GM12878 (cell line): ENCODE measurements around the gene SYMPK. TPM values are rescaled to one million over a fixed set of nuclear protein-coding genes. Genes with fewer than 3 reads are reported as not detected.
A peak's percentile ranks its signal among the peaks of the same experiment; 100 is the strongest.

Experiments
- ATAC-seq: fragments of 200-7000 bp; cut with Tn5 transposase; 3 replicates; pipeline ENCODE4 v1.9.1; 2020; ENCODE audit warnings: mild to moderate bottlenecking, moderate library complexity
- BruUV-seq: library from RNA; stranded (reverse); fragments of 400-500 nt; replicated peaks from 2 replicates; lab custom pipeline; 2021; lab: Mats Ljungman, UMichigan
- CTCF ChIA-PET: fragments of 300-600 bp; sonication (Branson Sonifier 250); formaldehyde crosslinking; extraction: SDS; loops from one replicate; lab custom pipeline; 2021; ENCODE audit warnings: inconsistent platforms; lab: Yijun Ruan, JAX
- POLR2A ChIA-PET: fragments of 350-600 bp; formaldehyde crosslinking; extraction: SDS; loops from one replicate; lab custom pipeline; 2021; ENCODE audit warnings: inconsistent platforms; lab: Charles Lee
- RAD21 ChIA-PET: fragments of 300-600 bp; sonication (Branson Sonifier 250); formaldehyde crosslinking; loops from one replicate; lab custom pipeline; 2023; ENCODE audit warnings: antibody characterized with exemption; ENCODE audit not compliant: unreplicated experiment; lab: Charles Lee
- SMC1A ChIA-PET: fragments of 300-600 bp; sonication (Branson Sonifier 250); formaldehyde crosslinking; loops from one replicate; lab custom pipeline; 2023; ENCODE audit not compliant: unreplicated experiment, uncharacterized antibody; lab: Charles Lee
- DNase-seq: peaks from one replicate; pipeline ENCODE4 v3.0.0-alpha.2; 2011; ENCODE audit warnings: low read depth, low spot score
- FAIRE-seq: peaks from 3 replicates; lab custom pipeline; 2011; peaks lifted over from hg19 to GRCh38; lab: Jason Lieb, UNC
- H2AFZ ChIP-seq: 2 replicates; pipeline ENCODE4 v1.6.0; 2011; ENCODE audit warnings: low read depth, low read length, control low read depth; ENCODE audit not compliant: control insufficient read depth
- H3K27ac ChIP-seq: 2 replicates; pipeline ENCODE4 v1.5.1; 2011; ENCODE audit warnings: control low read depth; ENCODE audit not compliant: control insufficient read depth, insufficient read depth
- H3K27me3 ChIP-seq, 2 experiments: replicated peaks in 1 of 2; 2 replicates each; pipeline versions ENCODE4 v1.6.0 to v1.6.1; 2011; ENCODE audit warnings: low read length in 1 of 2; ENCODE audit not compliant: control insufficient read depth in 2 of 2, insufficient read depth in 2 of 2
- H3K36me3 ChIP-seq, 2 experiments: 2 replicates each; pipeline ENCODE4 v1.5.1; 2011; ENCODE audit warnings: low read length in 1 of 2; ENCODE audit not compliant: control insufficient read depth in 2 of 2, insufficient read depth in 2 of 2
- H3K4me1 ChIP-seq: 2 replicates; pipeline ENCODE4 v1.6.1; 2011; ENCODE audit warnings: mild to moderate bottlenecking, low read length, moderate library complexity, mixed read lengths; ENCODE audit not compliant: control insufficient read depth, insufficient read depth
- H3K4me2 ChIP-seq: 2 replicates; pipeline ENCODE4 v1.6.0; 2011; ENCODE audit warnings: control low read depth; ENCODE audit not compliant: control insufficient read depth, insufficient read depth
- H3K4me3 ChIP-seq: fragments of 200-600 bp; sonication (generic); 2 replicates; pipeline ENCODE4 v1.5.1; 2016
- H3K79me2 ChIP-seq: 2 replicates; pipeline ENCODE4 v1.6.0; 2011; ENCODE audit warnings: low read length; ENCODE audit not compliant: control insufficient read depth, insufficient read depth
- H3K9ac ChIP-seq: 2 replicates; pipeline ENCODE4 v1.8.0; 2011; ENCODE audit warnings: low read length, control low read depth, mixed read lengths; ENCODE audit not compliant: control insufficient read depth, insufficient read depth
- H3K9me3 ChIP-seq: replicated peaks from 3 replicates; pipeline ENCODE4 v1.5.1; 2011; ENCODE audit warnings: mild to moderate bottlenecking, low read length; ENCODE audit not compliant: control insufficient read depth, insufficient read depth
- H4K20me1 ChIP-seq: 2 replicates; pipeline ENCODE4 v1.6.0; 2011; ENCODE audit not compliant: control insufficient read depth, insufficient read depth
- CREB1 ChIP-seq: IDR thresholded peaks from 2 replicates; pipeline ENCODE4 v1.6.1; 2012; ENCODE audit warnings: low read depth, mild to moderate bottlenecking, inconsistent platforms
- FOS ChIP-seq: IDR thresholded peaks from 3 replicates; pipeline ENCODE4 v1.6.1; 2011; ENCODE audit warnings: borderline replicate concordance; ENCODE audit not compliant: insufficient read length; ENCODE audit errors: extremely low read depth
- FOXM1 ChIP-seq: IDR thresholded peaks from 2 replicates; pipeline ENCODE4 v1.6.1; 2012; ENCODE audit warnings: low read depth, mild to moderate bottlenecking, inconsistent platforms, low read length, moderate library complexity
- JUNB ChIP-seq: IDR thresholded peaks from 2 replicates; pipeline ENCODE4 v1.6.1; 2016; ENCODE audit warnings: antibody characterized with exemption, mild to moderate bottlenecking
- PRDM15 ChIP-seq: fragments of 450-650 bp; formaldehyde crosslinking; IDR thresholded peaks from 2 replicates; pipeline ENCODE4 v1.4.0; 2020; ENCODE audit warnings: mild to moderate bottlenecking, moderate library complexity
- RUNX3 ChIP-seq: IDR thresholded peaks from 2 replicates; pipeline ENCODE4 v1.6.1; 2012; ENCODE audit warnings: low read length, inconsistent platforms
- SMARCA5 ChIP-seq: fragments of 450-650 bp; IDR thresholded peaks from 2 replicates; pipeline ENCODE4 v1.6.1; 2017; ENCODE audit warnings: mild to moderate bottlenecking
- TCF12 ChIP-seq: IDR thresholded peaks from 2 replicates; pipeline ENCODE4 v1.6.1; 2011; ENCODE audit warnings: low read depth, mild to moderate bottlenecking, low read length
- WGBS: methylation state at CpG from one replicate; pipeline ENCODE4 v1.1.6; 2016; ENCODE audit warnings: low lambda C conversion rate; ENCODE audit not compliant: insufficient replicate concordance, insufficient coverage; ENCODE audit errors: missing lambda C conversion rate; 5-methylcytosine and 5-hydroxymethylcytosine counted together
- in situ Hi-C: fragments of 300-500 bp; cut with MboI; formaldehyde crosslinking; loops from 9 replicates; pipeline ENCODE4 v1.14.3; 2018; ENCODE audit warnings: mixed read lengths
- intact Hi-C: fragments of 100-400 bp; cut with micrococcal nuclease; formaldehyde crosslinking; loops from one replicate; pipeline ENCODE4 v1.14.2; 2022; ENCODE audit not compliant: unreplicated experiment
- polyA plus RNA-seq, 11 experiments: library from polyadenylated mRNA; depleted of rRNA in 4 of 11; unstranded in 6 of 11; stranded (reverse) in 5 of 11; fragments of >200 nt; fragmentation: Nextera tagmentation in 4 of 11; fragmentation: Illumina TruSeq in 1 of 11; extraction: Ambion mirVana in 4 of 11; extraction: Trizol in 1 of 11; gene quantifications; 1 replicate in 1 of 11; 2 replicates in 10 of 11; pipeline versions ENCODE4 v1.2.1 to v1.2.3, GENCODE V29; 2011 to 2016; ENCODE audit warnings: inconsistent platforms in 2 of 11, missing spikeins in 2 of 11, low read depth in 1 of 11
- total RNA-seq, 4 experiments: library from RNA; depleted of rRNA in 3 of 4; stranded (reverse); fragments of >200 nt in 3 of 4; fragmentation: Illumina TruSeq in 1 of 4; extraction: Trizol in 1 of 4; gene quantifications; 2 replicates each; pipeline versions ENCODE4 v1.2.1 to v1.2.3, GENCODE V29; 2013 to 2021

The SYMPK gene
- total and polyA plus RNA-seq, 10 of the 15 experiments (the other 5 are each of a cell fraction or from before 2014, with no cell fraction given): 0.49 to 109 (median 42.5) TPM

GRCh38 chr19:45809643-45810159 is 53.2 kb downstream of the SYMPK start:
- TF ChIP-seq RUNX3 (peak; percentile 33; the same call in 1 of the 2 replicates), TCF12 (peak; percentile 78; the same call in 1 of the 2 replicates), FOS (no peak), CREB1 (no peak), JUNB (peak; percentile 21; the same call in 1 of the 2 replicates), FOXM1 (no peak)
- Histone ChIP-seq H3K4me1 (peaks cover 12% of the 10 kb centered on the region), H3K27ac (peak overlapping the region; percentile 45; the same call in 1 of the 2 replicates), H3K27me3 (no peaks in the 10 kb centered on the region), H4K20me1 (no peaks in the 10 kb centered on the region), H2AFZ (peak overlapping the region; percentile 61), H3K36me3 (no peaks in the 10 kb centered on the region), H3K79me2 (no peaks in the 10 kb centered on the region), H3K4me3 (no peak overlapping the region), H3K4me2 (peak overlapping the region; percentile 66), H3K9ac (peak overlapping the region; percentile 50; the same call in 1 of the 2 replicates), H3K9me3 (no peaks in the 10 kb centered on the region)
- no peak for DNase-seq
- FAIRE-seq: peak; percentile 7
- ChIA-PET CTCF (no interaction called here), POLR2A (interaction anchor here (0.7 kb wide), 1 partner anchor 1769 kb away, joined by 6 read pairs; no protein-coding TSS in a partner anchor), RAD21 (interaction anchor here (0.6 kb wide), 1 partner anchor 7 kb away, joined by 3 read pairs; no protein-coding TSS in a partner anchor), SMC1A (interaction anchor here (1.0 kb wide), 1 partner anchor 40 kb away, joined by 4 read pairs; the partner anchor contains the start of gene SIX5)
- peak; percentile 58 for ATAC-seq
- in situ Hi-C loops: no loop called here
- BruUV-seq: no TSS peak
- intact Hi-C loops: loop anchor here (10.0 kb wide), 1 partner anchor 185 kb away; the partner anchor contains the start of gene CCDC61
- WGBS: 34% methylated on average over 7 of the region's 7 CpGs

GRCh38 chr19:45805719-45806118 is 57.2 kb downstream of the SYMPK start:
- DNase-seq (no peak), ATAC-seq (no peak), FAIRE-seq (no peak)
- ChIA-PET SMC1A (no interaction called here), CTCF (interaction anchor here (0.7 to 1.2 kb wide), 3 partner anchors 11 to 52 kb away, joined by 3 to 5 read pairs (median 3); no protein-coding TSS in a partner anchor), RAD21 (no interaction called here), POLR2A (interaction anchor here (0.6 kb wide), 1 partner anchor 80 kb away, joined by 4 read pairs; the partner anchor contains the start of gene IRF2BP1)
- Histone ChIP-seq H3K4me1 (peaks cover 12% of the 10 kb centered on the region), H3K9ac (no peak overlapping the region), H3K27ac (no peak overlapping the region), H3K4me2 (no peak overlapping the region), H3K79me2 (no peaks in the 10 kb centered on the region), H3K27me3 (no peaks in the 10 kb centered on the region), H3K36me3 (no peaks in the 10 kb centered on the region), H3K4me3 (no peak overlapping the region), H4K20me1 (no peaks in the 10 kb centered on the region), H3K9me3 (no peaks in the 10 kb centered on the region), H2AFZ (no peak overlapping the region)
- no peak for TF ChIP-seq PRDM15 (CRISPR knock-in tag)
- 0 out of 2 replicates have a peak, but pooled peaks have one; percentile 35 for TF ChIP-seq SMARCA5
- no TSS peak for BruUV-seq
- in situ Hi-C loops (no loop called here), intact Hi-C loops (no loop called here)
